GM19351 (cell line): ENCODE results near the gene KIN.
"Not testable (repeated sequence)": the region's sequence is repeated elsewhere in the genome, so short reads cannot be mapped to it uniquely, and the experiment has no call there.

Experiments used
- ATAC-seq: cut with Tn5 transposase; IDR thresholded peaks from one replicate; pipeline ENCODE4 v1.9.1; 2021; ENCODE audit warnings: mild to moderate bottlenecking, moderate library complexity; ENCODE audit not compliant: unreplicated experiment

Gene KIN

GRCh38 chr10:7738536-7739407, 49.0 kb downstream of the KIN start:
- ATAC-seq: no peak

GRCh38 chr10:7734821-7735220, 53.0 kb downstream of the KIN start:
- ATAC-seq: no peak

- no peak for ATAC-seq
Observed at GRCh38 chr10:7722927-7723529, 64.8 kb downstream of the KIN start.

- ATAC-seq: no peak
Observed at GRCh38 chr10:7720478-7720877, 67.3 kb downstream of the KIN start.

GRCh38 chr10:7718685-7719084, 69.1 kb downstream of the KIN start:
- ATAC-seq: no peak

- ATAC-seq: no peak
Observed at GRCh38 chr10:7717767-7718166, 70.0 kb downstream of the KIN start.

- no peak for ATAC-seq
Observed at GRCh38 chr10:7715515-7715914, 72.3 kb downstream of the KIN start.

GRCh38 chr10:7711075-7711474, 76.7 kb downstream of the KIN start:
- ATAC-seq: not testable (repeated sequence)

GRCh38 chr10:7710446-7710845, 77.3 kb downstream of the KIN start:
- no peak for ATAC-seq

- no peak for ATAC-seq
Observed at GRCh38 chr10:7708832-7709231, 79.0 kb downstream of the KIN start.

- ATAC-seq: no peak
Observed at GRCh38 chr10:7707858-7708622, 79.8 kb downstream of the KIN start.

GRCh38 chr10:7707102-7707501, 80.7 kb downstream of the KIN start:
- no peak for ATAC-seq

- no peak for ATAC-seq
Observed at GRCh38 chr10:7706534-7707073, 81.2 kb downstream of the KIN start.

- no peak for ATAC-seq
Observed at GRCh38 chr10:7705341-7705740, 82.5 kb downstream of the KIN start.

- ATAC-seq: no peak
Observed at GRCh38 chr10:7704071-7705016, 83.4 kb downstream of the KIN start.

- ATAC-seq: no peak
Observed at GRCh38 chr10:7703140-7703539, 84.7 kb downstream of the KIN start, which contains the start of gene ITIH2. ITIH2 (plus strand) TSS chr10:7703316; CDS start chr10:7703435, 119 bp downstream.

- no peak for ATAC-seq
Observed at GRCh38 chr10:7702288-7702812, 85.4 kb downstream of the KIN start.

GRCh38 chr10:7701158-7701742, 86.5 kb downstream of the KIN start:
- no peak for ATAC-seq
